ENCODE measurements around the gene ITGAX. TPM values are rescaled to one million over a fixed set of nuclear protein-coding genes. Genes with fewer than 3 reads are reported as not detected.
"Not testable (repeated sequence)": the region's sequence is repeated elsewhere in the genome, so short reads cannot be mapped to it uniquely, and the experiment has no call there.

Gene ITGAX
- total and polyA plus RNA-seq, 2 donors (not counting 1 experiment from before 2014, with no cell fraction given), result 48.0 to 78.8 TPM

GRCh38 chr16:31414706-31415105, 59.7 kb downstream of the ITGAX start:
- no peaks in the 10 kb centered on the region for H3K36me3 ChIP-seq (replicated peaks in 1 of 2; ENCODE audit: control extremely low read depth in 1 of 2, control insufficient read depth in 1 of 2, extremely low read depth in 1 of 2, insufficient read depth in 2 of 2, low read length in 1 of 2)
- H4K20me1 ChIP-seq (ENCODE audit: control insufficient read depth, insufficient read depth, low read length, poor library complexity, severe bottlenecking), result no peaks in the 10 kb centered on the region
- no peak overlapping the region for H3K4me3 Mint-ChIP-seq
- peaks cover 0 to 3% (median 0%) of the 10 kb centered on the region in 4 experiments for H3K27me3 ChIP-seq (replicated peaks in 1 of 4; ENCODE audit: control extremely low read depth in 1 of 4, control insufficient read depth in 3 of 4, insufficient read depth in 4 of 4, low read length in 3 of 4)
- no peaks in the 10 kb centered on the region for H3K9me3 Mint-ChIP-seq (ENCODE audit: insufficient read depth)
- H3K27ac ChIP-seq (ENCODE audit: low read length in 2 of 2), result no peak overlapping the region
- ChIA-PET POLR2A (no interaction called here), CTCF (no interaction called here)
- peaks cover 0 to 5% of the 10 kb centered on the region in 2 donors for H3K4me1 ChIP-seq (ENCODE audit: control insufficient read depth in 2 of 2, insufficient read depth in 2 of 2, low read length in 2 of 2)
- no peak overlapping the region for H3K27ac Mint-ChIP-seq
- intact Hi-C loops (cut with micrococcal nuclease), result no loop called here
- ATAC-seq (ENCODE audit: low read depth), result no peak
- H3K4me3 ChIP-seq (ENCODE audit: control extremely low read depth in 1 of 5, extremely low read depth in 1 of 5, insufficient read depth in 1 of 5, low read depth in 2 of 5, low read length in 4 of 5), result no peak overlapping the region
- H3K4me2 ChIP-seq (replicated peaks; ENCODE audit: low read depth, low read length, poor library complexity, severe bottlenecking), result no peak overlapping the region
- 81% methylated on average over 3 of the region's 4 CpGs for WGBS (ENCODE audit: insufficient coverage)
- DNase-seq, result no peak
- H3K79me2 ChIP-seq (ENCODE audit: control insufficient read depth, insufficient read depth, low read length), result no peaks in the 10 kb centered on the region
- peaks cover 0 to 9% (median 0%) of the 10 kb centered on the region in 3 donors for H3K9me3 ChIP-seq (ENCODE audit: control extremely low read depth in 1 of 3, control insufficient read depth in 2 of 3, insufficient read depth in 1 of 3, low read length in 2 of 3)
- H2AFZ ChIP-seq (ENCODE audit: insufficient read depth, low read depth, low read length, poor library complexity, severe bottlenecking), result no peak overlapping the region
- TF ChIP-seq CTCF (IDR thresholded peaks at IDR 0.05), result no peak
- TF ChIP-seq EZH2 (IDR thresholded peaks at IDR 0.05; ENCODE audit: borderline replicate concordance, insufficient read depth, low read depth, low read length, poor library complexity, severe bottlenecking), result no peak
- peaks cover 17% of the 10 kb centered on the region for H3K4me1 Mint-ChIP-seq
- H3K27me3 Mint-ChIP-seq, result peaks cover 21% of the 10 kb centered on the region
- no peak overlapping the region for H3K9ac ChIP-seq (ENCODE audit: low read length)

GRCh38 chr16:31416371-31416770, 61.4 kb downstream of the ITGAX start:
- no peaks in the 10 kb centered on the region for H3K36me3 ChIP-seq (replicated peaks in 1 of 2; ENCODE audit: control extremely low read depth in 1 of 2, control insufficient read depth in 1 of 2, extremely low read depth in 1 of 2, insufficient read depth in 2 of 2, low read length in 1 of 2)
- 92% methylated on average over 7 of the region's 11 CpGs for WGBS (ENCODE audit: insufficient coverage)
- peaks cover 0 to 3% (median 0%) of the 10 kb centered on the region in 4 experiments for H3K27me3 ChIP-seq (replicated peaks in 1 of 4; ENCODE audit: control extremely low read depth in 1 of 4, control insufficient read depth in 3 of 4, insufficient read depth in 4 of 4, low read length in 3 of 4)
- Mint-ChIP-seq H3K4me1 (peaks cover 17% of the 10 kb centered on the region), H3K9me3 (ENCODE audit: insufficient read depth) (no peaks in the 10 kb centered on the region), H3K4me3 (no peak overlapping the region), H3K27ac (no peak overlapping the region), H3K27me3 (peaks cover 21% of the 10 kb centered on the region)
- H3K9me3 ChIP-seq (ENCODE audit: control extremely low read depth in 1 of 3, control insufficient read depth in 2 of 3, insufficient read depth in 1 of 3, low read length in 2 of 3), result peaks cover 0 to 9% (median 0%) of the 10 kb centered on the region in 3 donors
- H3K4me1 ChIP-seq (ENCODE audit: control insufficient read depth in 2 of 2, insufficient read depth in 2 of 2, low read length in 2 of 2), result peaks cover 0 to 5% of the 10 kb centered on the region in 2 donors
- H3K9ac ChIP-seq (ENCODE audit: low read length), result no peak overlapping the region
- CTCF ChIA-PET, result no interaction called here
- no peak for TF ChIP-seq CTCF (IDR thresholded peaks at IDR 0.05)
- TF ChIP-seq EZH2 (IDR thresholded peaks at IDR 0.05; ENCODE audit: borderline replicate concordance, insufficient read depth, low read depth, low read length, poor library complexity, severe bottlenecking), result no peak
- H3K4me3 ChIP-seq (ENCODE audit: control extremely low read depth in 1 of 5, extremely low read depth in 1 of 5, insufficient read depth in 1 of 5, low read depth in 2 of 5, low read length in 4 of 5), result no peak overlapping the region
- H3K27ac ChIP-seq (ENCODE audit: low read length in 2 of 2), result no peak overlapping the region
- no peak overlapping the region for H2AFZ ChIP-seq (ENCODE audit: insufficient read depth, low read depth, low read length, poor library complexity, severe bottlenecking)
- no peaks in the 10 kb centered on the region for H3K79me2 ChIP-seq (ENCODE audit: control insufficient read depth, insufficient read depth, low read length)
- no peak overlapping the region for H3K4me2 ChIP-seq (replicated peaks; ENCODE audit: low read depth, low read length, poor library complexity, severe bottlenecking)
- POLR2A ChIA-PET, result no interaction called here
- intact Hi-C loops (cut with micrococcal nuclease), result no loop called here
- H4K20me1 ChIP-seq (ENCODE audit: control insufficient read depth, insufficient read depth, low read length, poor library complexity, severe bottlenecking), result no peaks in the 10 kb centered on the region
- ATAC-seq (ENCODE audit: low read depth), result no peak
- no peak for DNase-seq

GRCh38 chr16:31417036-31417435, 62.1 kb downstream of the ITGAX start:
- H3K79me2 ChIP-seq (ENCODE audit: control insufficient read depth, insufficient read depth, low read length); H3K9ac ChIP-seq (ENCODE audit: low read length); H4K20me1 ChIP-seq (ENCODE audit: control insufficient read depth, insufficient read depth, low read length, poor library complexity, severe bottlenecking); H3K27ac Mint-ChIP-seq; H3K4me2 ChIP-seq (replicated peaks; ENCODE audit: low read depth, low read length, poor library complexity, severe bottlenecking); ATAC-seq (ENCODE audit: low read depth); POLR2A ChIA-PET; H3K9me3 ChIP-seq (ENCODE audit: control extremely low read depth in 1 of 3, control insufficient read depth in 2 of 3, insufficient read depth in 1 of 3, low read length in 2 of 3); H3K36me3 ChIP-seq (replicated peaks in 1 of 2; ENCODE audit: control extremely low read depth in 1 of 2, control insufficient read depth in 1 of 2, extremely low read depth in 1 of 2, insufficient read depth in 2 of 2, low read length in 1 of 2); intact Hi-C loops (cut with micrococcal nuclease); H3K27me3 ChIP-seq (replicated peaks in 1 of 4; ENCODE audit: control extremely low read depth in 1 of 4, control insufficient read depth in 3 of 4, insufficient read depth in 4 of 4, low read length in 3 of 4); H3K4me1 ChIP-seq (ENCODE audit: control insufficient read depth in 2 of 2, insufficient read depth in 2 of 2, low read length in 2 of 2); H2AFZ ChIP-seq (ENCODE audit: insufficient read depth, low read depth, low read length, poor library complexity, severe bottlenecking); H3K9me3 Mint-ChIP-seq (ENCODE audit: insufficient read depth); CTCF ChIA-PET; H3K27ac ChIP-seq (ENCODE audit: low read length in 2 of 2); DNase-seq; H3K4me3 ChIP-seq (ENCODE audit: control extremely low read depth in 1 of 5, extremely low read depth in 1 of 5, insufficient read depth in 1 of 5, low read depth in 2 of 5, low read length in 4 of 5); H3K4me3 Mint-ChIP-seq: not testable (repeated sequence)
- Mint-ChIP-seq H3K27me3 (peaks cover 21% of the 10 kb centered on the region), H3K4me1 (peaks cover 17% of the 10 kb centered on the region)
- no CpG with 5 or more reads among the region's 2 CpGs for WGBS (ENCODE audit: insufficient coverage)
